Common myeloid progenitor, CD34-positive (primary cell): ENCODE measurements around the gene RTN4IP1.
A peak's percentile ranks its signal among the peaks of the same experiment; 100 is the strongest.

Source experiments
- CTCF ChIA-PET: fragments of 350-600 bp; sonication (Branson Sonifier 250); formaldehyde crosslinking; loops from one replicate; lab custom pipeline; 2021; ENCODE audit warnings: antibody characterized with exemption; lab: Charles Lee
- POLR2A ChIA-PET: fragments of 350-600 bp; sonication (Branson Sonifier 250); formaldehyde crosslinking; loops from one replicate; lab custom pipeline; 2021; ENCODE audit warnings: antibody characterized with exemption; lab: Charles Lee
- DNase-seq, 3 donors: peaks; one replicate each; pipeline versions ENCODE4 v3.0.0 to v3.0.0-alpha.2; 2013
- H3K27ac ChIP-seq, 2 experiments: 1 replicate in 1 of 2; 2 replicates in 1 of 2; pipeline ENCODE4 v1.7.0; 2013; ENCODE audit warnings: inconsistent platforms in 2 of 2, low read length in 2 of 2, mild to moderate bottlenecking in 2 of 2, low read depth in 1 of 2, moderate library complexity in 1 of 2; ENCODE audit not compliant: severe bottlenecking in 2 of 2, insufficient read depth in 1 of 2, poor library complexity in 1 of 2
- H3K27me3 ChIP-seq, 5 experiments: replicated peaks in 2 of 5; 1 replicate in 3 of 5; 2 replicates in 2 of 5; pipeline versions ENCODE4 v1.6.1 to v1.7.0; 2013; ENCODE audit warnings: low read length in 4 of 5, mild to moderate bottlenecking in 2 of 5, moderate library complexity in 2 of 5, inconsistent platforms in 1 of 5; ENCODE audit not compliant: insufficient read depth in 5 of 5, control insufficient read depth in 4 of 5
- H3K36me3 ChIP-seq, 4 experiments: 1 replicate in 2 of 4; 2 replicates in 2 of 4; pipeline versions ENCODE4 v1.6.1 to v1.7.0; 2013; ENCODE audit warnings: low read length in 3 of 4, control low read depth in 1 of 4, mild to moderate bottlenecking in 1 of 4; ENCODE audit not compliant: control insufficient read depth in 4 of 4, insufficient read depth in 4 of 4
- H3K4me1 ChIP-seq, 4 experiments: 1 replicate in 3 of 4; 2 replicates in 1 of 4; pipeline versions ENCODE4 v1.6.1 to v1.7.1; 2013; ENCODE audit warnings: low read length in 3 of 4, mild to moderate bottlenecking in 3 of 4, control low read depth in 1 of 4, inconsistent platforms in 1 of 4, moderate library complexity in 1 of 4; ENCODE audit not compliant: control insufficient read depth in 4 of 4, insufficient read depth in 4 of 4; ENCODE audit errors: control extremely low read depth in 1 of 4
- H3K4me3 ChIP-seq, 7 experiments: 1 replicate in 4 of 7; 2 replicates in 3 of 7; pipeline versions ENCODE4 v1.5.1 to v1.7.0; 2013; ENCODE audit warnings: mild to moderate bottlenecking in 7 of 7, low read length in 6 of 7, moderate library complexity in 6 of 7, inconsistent platforms in 2 of 7, low read depth in 2 of 7, control low read depth in 1 of 7; ENCODE audit not compliant: insufficient read depth in 4 of 7, control insufficient read depth in 1 of 7; ENCODE audit errors: extremely low read depth in 1 of 7
- H3K9me3 ChIP-seq, 5 experiments: 1 replicate in 4 of 5; 2 replicates in 1 of 5; pipeline versions ENCODE4 v1.6.1 to v1.7.1; 2013; ENCODE audit warnings: low read length in 4 of 5, mild to moderate bottlenecking in 2 of 5, inconsistent platforms in 1 of 5, low read depth in 1 of 5, moderate library complexity in 1 of 5; ENCODE audit not compliant: control insufficient read depth in 4 of 5, insufficient read depth in 2 of 5; ENCODE audit errors: control extremely low read depth in 1 of 5
- WGBS: methylation state at CpG from one replicate; pipeline ENCODE4 v1.1.5; 2013; ENCODE audit not compliant: insufficient coverage; 5-methylcytosine and 5-hydroxymethylcytosine counted together

Gene RTN4IP1

DNA sequence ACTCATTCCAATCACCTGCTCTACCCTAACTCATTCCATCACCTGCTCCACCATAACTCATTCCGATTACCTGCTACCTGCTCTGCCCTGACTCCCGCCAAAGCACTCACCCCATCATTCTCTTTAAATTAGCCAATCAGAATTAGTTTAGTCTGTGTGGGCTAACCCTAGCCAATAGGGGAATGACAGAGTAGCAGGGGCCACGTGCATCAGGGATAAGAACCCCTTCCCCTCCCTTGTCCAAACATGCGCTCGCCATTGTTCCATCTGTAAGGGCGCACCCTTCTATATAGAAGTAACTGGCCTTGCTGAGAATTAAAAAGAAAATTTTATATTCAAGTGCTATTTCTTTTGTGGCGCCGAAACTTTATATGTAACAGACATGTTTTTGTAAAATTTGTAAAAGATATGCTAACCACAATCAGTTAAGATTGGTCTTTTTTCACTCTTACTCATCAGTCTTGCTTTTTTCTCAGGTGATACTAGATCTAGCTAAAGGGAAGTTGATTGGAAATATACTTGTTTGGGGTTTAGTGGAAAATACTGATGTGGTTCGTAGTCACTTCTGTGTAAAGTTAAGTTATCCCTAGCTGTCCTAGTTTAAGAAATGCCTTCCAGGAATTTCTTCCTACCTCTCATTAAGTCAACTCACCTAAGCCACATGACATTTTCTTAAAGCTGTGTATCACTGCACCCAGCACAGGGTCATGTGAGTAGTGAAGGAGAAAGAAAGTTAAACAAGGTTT lies 16.5 kb downstream of the RTN4IP1 start:
- Histone ChIP-seq H3K4me1 (peaks cover 0 to 16% (median 2%) of the 10 kb centered on the region in 4 experiments), H3K27me3 (no peaks in the 10 kb centered on the region), H3K9me3 (no peaks in the 10 kb centered on the region), H3K36me3 (peaks cover 0 to 5% (median 2%) of the 10 kb centered on the region in 4 experiments), H3K27ac (no peak overlapping the region), H3K4me3 (no peak overlapping the region)
- CTCF ChIA-PET, result no interaction called here
- WGBS, result 95% methylated on average over 3 of the region's 9 CpGs
- DNase-seq, result no peak
- POLR2A ChIA-PET, result no interaction called here

DNA sequence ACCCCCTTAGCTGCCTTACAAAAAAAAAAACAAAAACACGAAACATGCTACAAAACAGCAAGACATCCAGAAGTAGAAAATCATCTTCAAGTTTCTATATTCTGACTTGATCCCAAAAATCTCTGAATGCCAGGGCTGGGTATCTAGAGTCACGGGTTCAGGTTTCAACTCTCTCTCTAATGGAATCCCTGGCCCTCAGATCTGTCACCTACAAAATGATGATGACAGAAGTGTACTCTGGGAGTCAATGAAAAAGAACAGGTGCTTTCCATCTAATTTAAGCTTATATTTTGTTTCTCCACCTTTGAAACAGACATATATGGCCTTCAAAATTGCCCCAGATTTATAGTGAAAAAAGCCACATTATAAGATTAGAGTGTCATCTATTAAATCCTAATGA lies 18.3 kb downstream of the RTN4IP1 start:
- POLR2A ChIA-PET, result no interaction called here

DNA sequence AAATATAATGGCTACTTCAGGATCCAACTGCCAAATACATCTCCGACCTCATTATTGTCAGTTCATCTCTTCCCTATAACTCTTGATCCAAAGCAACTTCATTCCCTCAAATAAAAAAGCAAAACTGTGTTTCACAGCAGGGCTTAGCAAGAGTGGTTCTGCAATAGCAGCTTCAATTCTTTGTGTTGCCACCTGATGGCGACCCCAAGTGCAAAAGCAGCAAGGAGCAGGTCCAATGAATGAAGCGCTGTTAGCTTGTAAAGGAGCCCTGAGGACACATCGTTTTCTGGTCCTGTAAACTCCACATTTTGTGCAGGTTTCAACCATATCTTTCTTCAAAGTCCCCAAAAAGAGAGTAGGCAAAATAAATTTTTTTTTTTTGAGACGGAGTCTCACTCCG lies 19.6 kb downstream of the RTN4IP1 start:
- DNase-seq, result peak; percentile 35 to 60 (median 59)
- no peak overlapping the region for H3K4me3 ChIP-seq
- H3K36me3 ChIP-seq, result peaks cover under 1 to 6% (median 4%) of the 10 kb centered on the region in 4 experiments
- H3K27me3 ChIP-seq, result no peaks in the 10 kb centered on the region
- 77% methylated on average over 6 of the region's 6 CpGs for WGBS
- no peaks in the 10 kb centered on the region for H3K9me3 ChIP-seq
- H3K4me1 ChIP-seq, result peaks cover 0 to 5% (median 2%) of the 10 kb centered on the region in 4 experiments
- POLR2A ChIA-PET, result interaction anchor here (0.8 kb wide), 1 partner anchor 382 kb away, joined by 6 read pairs; no protein-coding TSS in a partner anchor
- CTCF ChIA-PET, result interaction anchor here (0.7 to 1.3 kb wide), 7 partner anchors 8 to 370 kb away, joined by 3 to 7 read pairs (median 4); no protein-coding TSS in a partner anchor
- H3K27ac ChIP-seq, result no peak overlapping the region

More for the DNA sequence above, 18.3 kb downstream of the RTN4IP1 start:
- CTCF ChIA-PET, result interaction anchor here (1.2 kb wide), 2 partner anchors 9 to 368 kb away, joined by 3 read pairs; no protein-coding TSS in a partner anchor
- no peaks in the 10 kb centered on the region for H3K27me3 ChIP-seq
- peaks cover 0 to 5% (median 2%) of the 10 kb centered on the region in 4 experiments for H3K36me3 ChIP-seq
- peaks cover 0 to 5% (median 2%) of the 10 kb centered on the region in 4 experiments for H3K4me1 ChIP-seq
- no peak for DNase-seq
- H3K4me3 ChIP-seq, result no peak overlapping the region
- H3K27ac ChIP-seq, result no peak overlapping the region
- H3K9me3 ChIP-seq, result no peaks in the 10 kb centered on the region
- 100% methylated on average over 2 of the region's 2 CpGs for WGBS

DNA sequence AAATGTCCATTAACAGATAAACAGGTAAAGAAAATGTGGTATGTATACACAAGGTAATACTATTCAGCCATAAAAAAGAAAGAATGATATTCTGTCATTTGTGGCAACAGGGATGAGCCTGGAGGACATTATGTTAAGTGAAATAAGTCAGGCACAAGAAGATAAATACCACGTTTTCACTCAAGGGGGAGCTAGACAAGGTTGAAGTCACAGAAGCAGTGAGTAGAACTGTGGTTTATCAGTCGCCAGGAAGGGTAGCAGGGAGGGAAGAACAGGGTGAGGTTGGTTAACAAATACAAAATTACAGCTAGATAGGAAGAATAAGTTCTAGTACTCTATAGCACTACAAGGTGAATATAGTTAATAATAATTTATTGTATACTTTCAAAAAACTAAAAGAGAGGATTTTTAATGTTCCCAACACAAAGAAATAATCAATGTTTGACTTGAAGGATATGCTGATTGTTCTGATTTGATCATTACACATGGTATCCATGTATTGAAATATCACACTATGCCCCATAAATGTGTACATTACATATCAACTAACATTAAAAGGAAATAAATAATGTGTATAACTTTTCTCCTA lies 21.1 kb downstream of the RTN4IP1 start:
- POLR2A ChIA-PET, result interaction anchor here (0.6 kb wide), 1 partner anchor 378 kb away, joined by 3 read pairs; no protein-coding TSS in a partner anchor
- no peaks in the 10 kb centered on the region for H3K4me1 ChIP-seq
- WGBS, result no CpG with 5 or more reads among the region's 2 CpGs
- CTCF ChIA-PET, result interaction anchor here (0.8 to 1.4 kb wide), 6 partner anchors 16 to 382 kb away, joined by 3 to 7 read pairs (median 3); no protein-coding TSS in a partner anchor
- no peak overlapping the region for H3K27ac ChIP-seq
- H3K4me3 ChIP-seq, result no peak overlapping the region
- peak; percentile 72 to 82 (median 79) for DNase-seq
- no peaks in the 10 kb centered on the region for H3K27me3 ChIP-seq
- H3K36me3 ChIP-seq, result peaks cover 4 to 7% (median 5%) of the 10 kb centered on the region in 4 experiments
- H3K9me3 ChIP-seq, result no peaks in the 10 kb centered on the region

DNA sequence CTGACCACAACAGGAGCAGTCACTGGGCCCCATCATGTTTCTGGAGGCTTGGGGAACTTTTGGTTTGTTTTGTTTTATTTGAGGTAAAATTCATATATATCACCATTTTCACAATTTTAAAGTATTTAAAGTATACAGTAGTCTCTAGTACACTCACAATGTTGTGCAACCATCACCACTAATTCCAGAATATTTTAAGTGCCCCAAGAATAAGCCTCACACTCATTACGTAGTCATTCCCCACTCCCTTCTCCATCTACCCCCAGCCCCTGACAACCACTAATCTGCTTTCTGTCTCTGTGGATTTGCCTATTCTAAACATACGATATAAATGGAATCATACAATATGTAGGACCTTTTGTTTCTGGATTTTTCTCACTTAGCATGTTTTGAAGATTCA lies 29.0 kb downstream of the RTN4IP1 start:
- ChIA-PET POLR2A (no interaction called here), CTCF (no interaction called here)
- Histone ChIP-seq H3K27me3 (no peaks in the 10 kb centered on the region), H3K27ac (no peak overlapping the region), H3K36me3 (peaks cover 0 to 11% (median 5%) of the 10 kb centered on the region in 4 experiments), H3K4me3 (no peak overlapping the region), H3K9me3 (no peaks in the 10 kb centered on the region), H3K4me1 (no peaks in the 10 kb centered on the region)
- DNase-seq, result no peak
- 100% methylated on average over 1 of the region's 2 CpGs for WGBS

GRCh38 chr6:106599440-106599839 lies 29.9 kb downstream of the RTN4IP1 start:
- Histone ChIP-seq H3K9me3 (no peaks in the 10 kb centered on the region), H3K27ac (no peak overlapping the region), H3K4me1 (no peaks in the 10 kb centered on the region), H3K36me3 (peaks cover 0 to 7% (median 2%) of the 10 kb centered on the region in 4 experiments), H3K27me3 (no peaks in the 10 kb centered on the region), H3K4me3 (no peak overlapping the region)
- CTCF ChIA-PET, result no interaction called here
- no CpG with 5 or more reads among the region's 2 CpGs for WGBS
- DNase-seq, result no peak
- POLR2A ChIA-PET, result no interaction called here
